ENCODE results near the gene GGT6.

DNA sequence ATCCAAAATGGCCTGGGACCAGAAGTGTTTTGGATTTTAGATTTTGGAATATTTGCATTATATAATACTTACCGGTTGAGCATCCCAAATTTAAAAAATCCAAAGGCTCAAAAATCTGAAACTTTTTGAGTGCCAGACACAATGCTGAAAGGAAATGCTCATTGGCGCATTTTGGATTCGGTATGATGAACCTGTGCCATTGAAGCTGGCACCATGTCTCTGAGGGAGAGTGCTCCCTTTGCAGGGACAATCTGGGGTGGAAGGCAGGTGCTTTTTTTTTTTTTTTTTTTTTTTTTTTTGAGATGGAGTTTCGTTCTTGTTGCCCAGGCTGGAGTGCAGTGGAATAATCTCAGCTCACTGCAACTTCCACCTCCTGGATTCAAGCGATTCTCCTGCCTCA lies 41.7 kb upstream of the GGT6 start:
- no peak for TF ChIP-seq POLR2AphosphoS5 (IDR thresholded peaks at IDR 0.05)
- TF ChIP-seq, protein P1, sequence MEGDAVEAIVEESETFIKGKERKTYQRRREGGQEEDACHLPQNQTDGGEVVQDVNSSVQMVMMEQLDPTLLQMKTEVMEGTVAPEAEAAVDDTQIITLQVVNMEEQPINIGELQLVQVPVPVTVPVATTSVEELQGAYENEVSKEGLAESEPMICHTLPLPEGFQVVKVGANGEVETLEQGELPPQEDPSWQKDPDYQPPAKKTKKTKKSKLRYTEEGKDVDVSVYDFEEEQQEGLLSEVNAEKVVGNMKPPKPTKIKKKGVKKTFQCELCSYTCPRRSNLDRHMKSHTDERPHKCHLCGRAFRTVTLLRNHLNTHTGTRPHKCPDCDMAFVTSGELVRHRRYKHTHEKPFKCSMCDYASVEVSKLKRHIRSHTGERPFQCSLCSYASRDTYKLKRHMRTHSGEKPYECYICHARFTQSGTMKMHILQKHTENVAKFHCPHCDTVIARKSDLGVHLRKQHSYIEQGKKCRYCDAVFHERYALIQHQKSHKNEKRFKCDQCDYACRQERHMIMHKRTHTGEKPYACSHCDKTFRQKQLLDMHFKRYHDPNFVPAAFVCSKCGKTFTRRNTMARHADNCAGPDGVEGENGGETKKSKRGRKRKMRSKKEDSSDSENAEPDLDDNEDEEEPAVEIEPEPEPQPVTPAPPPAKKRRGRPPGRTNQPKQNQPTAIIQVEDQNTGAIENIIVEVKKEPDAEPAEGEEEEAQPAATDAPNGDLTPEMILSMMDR (IDR thresholded peaks at IDR 0.05) = no peak
